Measurements from ENCODE around the gene CDH5. TPM values are rescaled to one million over a fixed set of nuclear protein-coding genes. Genes with fewer than 3 reads are reported as not detected.

Gene CDH5
- total RNA-seq, 1 donor from 2014 or later: 1,308 TPM

- H3K27ac Mint-ChIP-seq (ENCODE audit: unreplicated experiment): peak overlapping the region; percentile 9
- H3K36me3 Mint-ChIP-seq (ENCODE audit: low read depth, unreplicated experiment): peaks cover 66% of the 10 kb centered on the region
- peak overlapping the region; percentile 57 for H3K4me3 Mint-ChIP-seq (ENCODE audit: unreplicated experiment)
- H3K27me3 Mint-ChIP-seq (ENCODE audit: unreplicated experiment): peaks cover 23% of the 10 kb centered on the region
- no peak for DNase-seq (ENCODE audit: low spot score)
- no peak for TF ChIP-seq CTCF (IDR thresholded peaks at IDR 0.05; ENCODE audit: unreplicated experiment)
- peaks cover 41% of the 10 kb centered on the region for H3K4me1 Mint-ChIP-seq (ENCODE audit: unreplicated experiment)
- no peaks in the 10 kb centered on the region for H3K9me3 Mint-ChIP-seq (ENCODE audit: unreplicated experiment)
Measured at GRCh38 chr16:66386629-66387622, 20.4 kb downstream of the CDH5 start.

GRCh38 chr16:66387817-66388332, 21.4 kb downstream of the CDH5 start:
- Mint-ChIP-seq H3K36me3 (ENCODE audit: low read depth, unreplicated experiment) (peaks cover 73% of the 10 kb centered on the region), H3K4me3 (ENCODE audit: unreplicated experiment) (peak overlapping the region; percentile 60), H3K27ac (ENCODE audit: unreplicated experiment) (no peak overlapping the region), H3K9me3 (ENCODE audit: unreplicated experiment) (no peaks in the 10 kb centered on the region), H3K4me1 (ENCODE audit: unreplicated experiment) (peaks cover 32% of the 10 kb centered on the region), H3K27me3 (ENCODE audit: unreplicated experiment) (peaks cover 24% of the 10 kb centered on the region)
- TF ChIP-seq CTCF (IDR thresholded peaks at IDR 0.05; ENCODE audit: unreplicated experiment): no peak
- no peak for DNase-seq (ENCODE audit: low spot score)

GRCh38 chr16:66388350-66389139, 22.1 kb downstream of the CDH5 start:
- H3K36me3 Mint-ChIP-seq (ENCODE audit: low read depth, unreplicated experiment): peaks cover 72% of the 10 kb centered on the region
- no peak for DNase-seq (ENCODE audit: low spot score)

More at GRCh38 chr16:66388350-66389139, 22.1 kb downstream of the CDH5 start:
- no peaks in the 10 kb centered on the region for H3K9me3 Mint-ChIP-seq (ENCODE audit: unreplicated experiment)
- H3K4me3 Mint-ChIP-seq (ENCODE audit: unreplicated experiment): peak overlapping the region; percentile 60
- H3K27ac Mint-ChIP-seq (ENCODE audit: unreplicated experiment): peak overlapping the region; percentile 74
- peaks cover 24% of the 10 kb centered on the region for H3K27me3 Mint-ChIP-seq (ENCODE audit: unreplicated experiment)
- H3K4me1 Mint-ChIP-seq (ENCODE audit: unreplicated experiment): peaks cover 25% of the 10 kb centered on the region
- TF ChIP-seq CTCF (IDR thresholded peaks at IDR 0.05; ENCODE audit: unreplicated experiment): no peak
